Spleen (tissue), 11 donors: ENCODE results near the gene SRF. TPM values are rescaled to one million over a fixed set of nuclear protein-coding genes. Genes with fewer than 3 reads are reported as not detected.

ENCODE experiments used
- DNase-seq: peaks from one replicate; pipeline ENCODE4 v3.0.0-alpha.2; 2020
- H3K27ac ChIP-seq, 8 donors: fragments of 200-600 bp; sonication (generic) in 7 of 8; 1 replicate in 4 of 8; 2 replicates in 4 of 8; pipeline versions ENCODE4 v1.5.0 to v1.8.0; 2016 to 2021; ENCODE audit warnings: inconsistent platforms in 4 of 8, mild to moderate bottlenecking in 4 of 8, moderate library complexity in 1 of 8
- H3K27me3 ChIP-seq, 7 donors: fragments of 200-600 bp; sonication (generic) in 6 of 7; replicated peaks in 1 of 7; 1 replicate in 4 of 7; 2 replicates in 3 of 7; pipeline versions ENCODE4 v1.5.0 to v1.8.0; 2016 to 2021; ENCODE audit warnings: inconsistent platforms in 3 of 7, mild to moderate bottlenecking in 1 of 7
- H3K36me3 ChIP-seq, 6 donors: fragments of 200-600 bp; sonication (generic) in 5 of 6; 1 replicate in 4 of 6; 2 replicates in 2 of 6; pipeline versions ENCODE4 v1.5.0 to v1.8.0; 2016 to 2021; ENCODE audit warnings: inconsistent platforms in 2 of 6
- H3K4me1 ChIP-seq, 6 donors: fragments of 200-600 bp; sonication (generic) in 5 of 6; 1 replicate in 3 of 6; 2 replicates in 3 of 6; pipeline versions ENCODE4 v1.5.0 to v1.8.0; 2016 to 2021; ENCODE audit warnings: inconsistent platforms in 3 of 6
- H3K4me3 ChIP-seq, 8 donors: fragments of 200-600 bp; sonication (generic) in 7 of 8; 1 replicate in 4 of 8; 2 replicates in 4 of 8; pipeline versions ENCODE4 v1.5.0 to v1.8.0; 2016 to 2021; ENCODE audit warnings: inconsistent platforms in 4 of 8, mild to moderate bottlenecking in 4 of 8, moderate library complexity in 2 of 8
- H3K9me3 ChIP-seq, 8 donors: fragments of 200-600 bp; sonication (generic) in 7 of 8; 1 replicate in 4 of 8; 2 replicates in 4 of 8; pipeline versions ENCODE4 v1.5.0 to v1.8.0; 2016 to 2021; ENCODE audit warnings: inconsistent platforms in 4 of 8
- POLR2A ChIP-seq, 3 donors: fragments of 450-650 bp; IDR thresholded peaks; one replicate each; pipeline ENCODE4 v1.5.1; 2017; ENCODE audit warnings: antibody characterized with exemption in 3 of 3, mild to moderate bottlenecking in 1 of 3
- POLR2AphosphoS5 ChIP-seq, 3 donors: sonication (generic); formaldehyde crosslinking; IDR thresholded peaks; one replicate each; pipeline ENCODE4 v1.5.1; 2017; ENCODE audit warnings: antibody characterized with exemption in 3 of 3
- WGBS, 5 donors: extraction: QIAGEN DNeasy Blood & Tissue Kit in 3 of 5; methylation state at CpG; one replicate each; pipeline versions ENCODE4 v1.1.5 to v1.1.7; 2013 to 2018; 5-methylcytosine and 5-hydroxymethylcytosine counted together
- intact Hi-C: fragments of 100-400 bp; cut with DNase I; formaldehyde crosslinking; loops from one replicate; pipeline ENCODE4 v1.15.0; 2023; ENCODE audit warnings: low total_unique reads
- polyA plus RNA-seq, 3 donors: library from polyadenylated mRNA; stranded (reverse); fragments of 200-250 nt; gene quantifications; one replicate each; pipeline ENCODE4 v1.2.1, GENCODE V29; 2013
- total RNA-seq, 7 donors: library from RNA; depleted of rRNA in 3 of 7; stranded (reverse); fragments of >200 nt in 3 of 7; fragmentation: NEBNext Ultra II Directional in 4 of 7; extraction: Animal tissue kit (Norgen Biotek cat#: 25700) in 4 of 7; gene quantifications; one replicate each; pipeline versions ENCODE4 v1.1.0 to v1.2.1, GENCODE V29; 2016 to 2021
- TF ChIP-seq, protein P1 (sequence below), 11 experiments: fragments of 200-600 bp in 7 of 11; fragments of 450-650 bp in 4 of 11; sonication (generic) in 4 of 11; IDR thresholded peaks in 8 of 11; conservative IDR thresholded peaks in 3 of 11; 1 replicate in 7 of 11; 2 replicates in 4 of 11; pipeline versions ENCODE4 v1.4.0 to v1.8.0; 2016 to 2021; ENCODE audit warnings: antibody characterized with exemption in 11 of 11, inconsistent platforms in 4 of 11, mild to moderate bottlenecking in 1 of 11
- donor health status: healthy with polysubstance abuse.
- donor health status: DM: no; HTN: no; CAD: no; lungs with moderate emphysema.
- donor health status: DM: no; HTN: no; CAD: no.
- donor health status: Bipolar disorder and iron deficiency.
- donor health status: healthy.
- donor health status: DM: no; HTN: no; CAD: no.
- donor health status: DM: yes; HTN: yes; CAD: no.

The SRF gene
- total and polyA plus RNA-seq, 10 donors, result 11.6 to 45.6 (median 25.6) TPM

DNA sequence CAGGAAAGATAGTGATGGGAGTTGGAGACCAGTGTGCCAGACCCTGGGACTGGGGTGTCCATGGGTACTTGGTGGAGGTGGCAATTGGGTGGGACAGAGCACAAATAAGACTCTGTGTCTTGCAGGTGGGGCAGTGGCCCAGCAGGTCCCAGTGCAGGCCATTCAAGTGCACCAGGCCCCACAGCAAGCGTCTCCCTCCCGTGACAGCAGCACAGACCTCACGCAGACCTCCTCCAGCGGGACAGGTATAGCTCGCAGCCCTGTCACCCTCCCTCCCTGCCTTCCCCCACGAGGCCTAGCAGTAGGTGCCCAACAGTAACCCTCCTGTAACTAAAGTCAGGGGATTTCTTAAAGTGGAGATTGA lies 5.3 kb downstream of the SRF start:
- no peaks in the 10 kb centered on the region for H3K27me3 ChIP-seq
- WGBS, 5 donors, result 94 to 97% (median 96%) methylated on average over 6 of the region's 6 CpGs
- peaks cover 4 to 62% (median 54%) of the 10 kb centered on the region in 6 donors for H3K36me3 ChIP-seq
- DNase-seq, result no peak
- peak overlapping the region in 1 of 8 donors; percentile 7 for H3K4me3 ChIP-seq
- H3K9me3 ChIP-seq, result no peaks in the 10 kb centered on the region
- TF ChIP-seq POLR2A (IDR thresholded peaks at IDR 0.05), result no peak
- TF ChIP-seq POLR2AphosphoS5 (IDR thresholded peaks at IDR 0.05), result peak in 1 of 3 donors; percentile 36
- peaks cover 33 to 60% (median 47%) of the 10 kb centered on the region in 6 donors for H3K4me1 ChIP-seq
- intact Hi-C loops, result no loop called here
- H3K27ac ChIP-seq, result peak overlapping the region in 7 of 8 donors; percentile 88 to 99 (median 99)

- Histone ChIP-seq H3K27ac (peak overlapping the region in 1 of 8 donors; percentile 4), H3K9me3 (no peaks in the 10 kb centered on the region), H3K36me3 (peaks cover 4 to 62% (median 54%) of the 10 kb centered on the region in 6 donors), H3K4me3 (no peak overlapping the region), H3K27me3 (no peaks in the 10 kb centered on the region), H3K4me1 (peaks cover 37 to 65% (median 52%) of the 10 kb centered on the region in 6 donors)
- WGBS, 5 donors, result 86 to 93% (median 90%) methylated on average over 12 of the region's 12 CpGs
- TF ChIP-seq POLR2A (IDR thresholded peaks at IDR 0.05) (no peak), POLR2AphosphoS5 (IDR thresholded peaks at IDR 0.05) (peak in 1 of 3 donors; percentile 46)
- TF ChIP-seq, protein P1, sequence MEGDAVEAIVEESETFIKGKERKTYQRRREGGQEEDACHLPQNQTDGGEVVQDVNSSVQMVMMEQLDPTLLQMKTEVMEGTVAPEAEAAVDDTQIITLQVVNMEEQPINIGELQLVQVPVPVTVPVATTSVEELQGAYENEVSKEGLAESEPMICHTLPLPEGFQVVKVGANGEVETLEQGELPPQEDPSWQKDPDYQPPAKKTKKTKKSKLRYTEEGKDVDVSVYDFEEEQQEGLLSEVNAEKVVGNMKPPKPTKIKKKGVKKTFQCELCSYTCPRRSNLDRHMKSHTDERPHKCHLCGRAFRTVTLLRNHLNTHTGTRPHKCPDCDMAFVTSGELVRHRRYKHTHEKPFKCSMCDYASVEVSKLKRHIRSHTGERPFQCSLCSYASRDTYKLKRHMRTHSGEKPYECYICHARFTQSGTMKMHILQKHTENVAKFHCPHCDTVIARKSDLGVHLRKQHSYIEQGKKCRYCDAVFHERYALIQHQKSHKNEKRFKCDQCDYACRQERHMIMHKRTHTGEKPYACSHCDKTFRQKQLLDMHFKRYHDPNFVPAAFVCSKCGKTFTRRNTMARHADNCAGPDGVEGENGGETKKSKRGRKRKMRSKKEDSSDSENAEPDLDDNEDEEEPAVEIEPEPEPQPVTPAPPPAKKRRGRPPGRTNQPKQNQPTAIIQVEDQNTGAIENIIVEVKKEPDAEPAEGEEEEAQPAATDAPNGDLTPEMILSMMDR (IDR thresholded peaks at IDR 0.05 in 8 of 11, conservative IDR thresholded peaks at IDR 0.05 in 3 of 11), result no peak
- DNase-seq, result no peak
- intact Hi-C loops, result no loop called here
Measured at GRCh38 chr6:43178150-43178549, 7.1 kb downstream of the SRF start.

GRCh38 chr6:43178951-43179830 lies 8.1 kb downstream of the SRF start:
- WGBS, 5 donors, result 92 to 94% (median 93%) methylated on average over 20 of the region's 20 CpGs
- no peak for DNase-seq
- TF ChIP-seq, protein P1 (IDR thresholded peaks at IDR 0.05 in 8 of 11, conservative IDR thresholded peaks at IDR 0.05 in 3 of 11), result no peak
- TF ChIP-seq POLR2A (IDR thresholded peaks at IDR 0.05) (no peak), POLR2AphosphoS5 (IDR thresholded peaks at IDR 0.05) (peak in 1 of 3 donors; percentile 33)
- intact Hi-C loops, result no loop called here
- peaks cover 4 to 63% (median 55%) of the 10 kb centered on the region in 6 donors for H3K36me3 ChIP-seq
- no peaks in the 10 kb centered on the region for H3K9me3 ChIP-seq
- no peak overlapping the region for H3K4me3 ChIP-seq
- no peaks in the 10 kb centered on the region for H3K27me3 ChIP-seq
- H3K4me1 ChIP-seq, result peaks cover 36 to 65% (median 51%) of the 10 kb centered on the region in 6 donors
- peak overlapping the region in 3 of 8 donors; percentile 4 to 12 (median 4) for H3K27ac ChIP-seq

DNA sequence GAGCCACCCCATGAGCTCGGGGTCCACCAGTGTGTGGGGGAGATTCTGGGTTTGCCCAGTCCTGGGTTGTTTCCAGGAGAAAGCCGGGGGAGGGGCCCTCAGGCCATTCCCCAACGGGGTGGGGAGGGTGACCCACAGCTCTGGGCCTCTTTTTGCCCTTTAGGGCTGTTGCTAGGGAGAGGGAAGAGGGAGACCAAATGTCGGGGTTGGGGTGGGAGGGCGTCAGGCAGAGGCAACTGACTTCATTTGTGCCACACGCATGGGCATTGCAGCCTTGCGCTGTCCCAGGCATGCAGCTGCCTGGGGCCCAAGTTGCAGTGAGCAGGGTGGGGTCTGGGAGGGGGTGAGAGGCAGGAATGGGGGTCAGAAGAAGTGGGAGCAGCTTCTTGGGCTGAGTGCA lies 9.0 kb downstream of the SRF start:
- no peak for TF ChIP-seq POLR2A (IDR thresholded peaks at IDR 0.05)
- TF ChIP-seq POLR2AphosphoS5 (IDR thresholded peaks at IDR 0.05), result peak in 1 of 3 donors; percentile 4

DNA sequence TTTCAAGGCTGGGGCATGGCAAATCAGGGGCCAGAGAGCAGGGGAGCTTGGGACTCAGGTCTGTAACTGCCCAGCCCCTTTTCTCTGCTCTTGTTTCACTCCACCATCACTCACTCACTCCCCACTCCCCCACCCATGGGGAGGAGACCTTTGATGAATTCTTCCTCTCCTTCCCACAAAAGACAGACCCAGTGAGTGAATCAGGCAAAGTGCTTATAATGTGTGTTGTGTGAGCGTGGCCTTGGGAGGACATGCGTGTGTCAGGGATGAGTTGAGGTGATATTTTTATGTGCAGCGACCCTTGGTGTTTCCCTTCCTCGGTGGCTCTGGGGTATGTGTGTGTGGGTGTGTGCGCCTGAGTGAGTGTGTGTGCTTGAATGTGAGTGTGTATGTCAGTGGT lies 9.9 kb downstream of the SRF start:
- Histone ChIP-seq H3K4me3 (peak overlapping the region in 2 of 8 donors; percentile 83 to 86), H3K27ac (peak overlapping the region in 4 of 8 donors; percentile 26 to 90 (median 88)), H3K9me3 (no peaks in the 10 kb centered on the region), H3K36me3 (peaks cover 0 to 71% (median 54%) of the 10 kb centered on the region in 6 donors), H3K4me1 (peaks cover 22 to 65% (median 43%) of the 10 kb centered on the region in 6 donors), H3K27me3 (no peaks in the 10 kb centered on the region)
- DNase-seq, result no peak
- 59 to 70% (median 65%) methylated on average over 5 of the region's 5 CpGs for WGBS, 5 donors
- intact Hi-C loops, result no loop called here
- TF ChIP-seq, protein P1 (IDR thresholded peaks at IDR 0.05 in 8 of 11, conservative IDR thresholded peaks at IDR 0.05 in 3 of 11), result no peak
- no peak for TF ChIP-seq POLR2A (IDR thresholded peaks at IDR 0.05)
- TF ChIP-seq POLR2AphosphoS5 (IDR thresholded peaks at IDR 0.05), result no peak

More for the DNA sequence above, 9.0 kb downstream of the SRF start:
- intact Hi-C loops, result no loop called here
- 80 to 89% (median 83%) methylated on average over 7 of the region's 7 CpGs for WGBS, 5 donors
- peaks cover 31 to 65% (median 51%) of the 10 kb centered on the region in 6 donors for H3K4me1 ChIP-seq
- peaks cover 4 to 71% (median 54%) of the 10 kb centered on the region in 6 donors for H3K36me3 ChIP-seq
- DNase-seq, result no peak
- H3K9me3 ChIP-seq, result no peaks in the 10 kb centered on the region
- no peak overlapping the region for H3K4me3 ChIP-seq
- peak overlapping the region in 2 of 8 donors; percentile 89 to 90 for H3K27ac ChIP-seq
- H3K27me3 ChIP-seq, result no peaks in the 10 kb centered on the region
